ENCODE data around the gene ACOXL. TPM values are rescaled to one million over a fixed set of nuclear protein-coding genes. Genes with fewer than 3 reads are reported as not detected.

Gene ACOXL
- total and polyA plus RNA-seq, 9 of the 15 experiments (the other 6 are each of a cell fraction or from before 2014, with no cell fraction given): 0.31 to 0.56 TPM; not detected in 7

DNA sequence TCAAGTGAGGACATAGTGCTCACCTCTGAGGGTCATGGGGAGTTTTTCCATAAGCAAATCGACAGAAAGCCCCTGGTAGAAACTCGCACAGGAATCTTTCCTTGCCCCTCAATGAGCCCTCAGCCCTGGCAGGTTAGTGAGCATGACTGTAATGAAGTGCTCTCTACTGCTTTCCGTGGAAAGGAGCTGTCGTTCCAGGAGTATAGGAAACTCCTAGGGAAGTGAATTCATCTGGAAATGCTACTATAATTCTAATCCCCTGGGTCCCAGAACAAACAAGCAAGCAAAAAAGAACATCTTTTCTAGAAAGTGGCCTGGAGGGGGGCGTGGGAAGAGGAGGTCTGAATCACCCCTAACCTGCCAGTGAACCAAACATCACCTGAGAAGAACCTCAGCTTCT lies 406.5 kb downstream of the ACOXL start:
- Histone ChIP-seq H4K20me1 (replicated peaks; ENCODE audit: control insufficient read depth, insufficient read depth, low read length) (no peaks in the 10 kb centered on the region; the same call in 1 of the 2 replicates), H3K27me3 (ENCODE audit: control insufficient read depth in 2 of 2, insufficient read depth in 2 of 2, low read length in 2 of 2) (no peaks in the 10 kb centered on the region), H3K9me1 (ENCODE audit: control insufficient read depth, insufficient read depth, low read length) (no peaks in the 10 kb centered on the region), H2AFZ (ENCODE audit: low read depth, low read length) (no peak overlapping the region), H3K36me3 (ENCODE audit: control insufficient read depth, insufficient read depth, low read length) (peaks cover 75% of the 10 kb centered on the region; the same call in 2 of the 3 replicates), H3K9me3 (replicated peaks; ENCODE audit: control insufficient read depth, insufficient read depth, low read depth, low read length) (no peaks in the 10 kb centered on the region), H3K9ac (ENCODE audit: insufficient read depth in 1 of 2, low read depth in 2 of 2, low read length in 2 of 2) (no peak overlapping the region), H3K79me2 (ENCODE audit: control insufficient read depth, insufficient read depth, low read length) (peaks cover 48% of the 10 kb centered on the region; the same call in 2 of the 3 replicates), H3K4me1 (replicated peaks in 1 of 2; ENCODE audit: control insufficient read depth in 2 of 2, insufficient read depth in 2 of 2, low read length in 2 of 2) (peaks cover 0 to 6% of the 10 kb centered on the region in 2 experiments; a peak in 2 of 5 replicates), H3K27ac (ENCODE audit: extremely low read depth, low read depth, low read length) (no peak overlapping the region), H3K4me3 (no peak overlapping the region), H3K4me2 (ENCODE audit: insufficient read depth, low read length) (no peak overlapping the region)
- intact Hi-C loops (cut with micrococcal nuclease) (no loop called here), in situ Hi-C loops (cut with MboI) (no loop called here)
- FAIRE-seq: no peak
- CTCF ChIA-PET (ENCODE audit: low intra/inter-chr PET ratio): no interaction called here
- no peak for DNase-seq (ENCODE audit: extremely low read depth in 1 of 4, low spot score in 3 of 4)
- 81% methylated on average over 5 of the region's 5 CpGs for WGBS (ENCODE audit: insufficient coverage, low coverage, missing lambda C conversion rate)
- TF ChIP-seq ZC3H8 (IDR thresholded peaks at IDR 0.05) (no peak), ETV6 (IDR thresholded peaks at IDR 0.05; ENCODE audit: borderline replicate concordance in 1 of 2, low read depth in 2 of 2, low read length in 1 of 2) (no peak), ETV6 (CRISPR knock-in tag; IDR thresholded peaks at IDR 0.05; ENCODE audit: borderline replicate concordance) (no peak), FOXJ3 (CRISPR knock-in tag; IDR thresholded peaks at IDR 0.05) (no peak), PHTF2 (CRISPR knock-in tag; IDR thresholded peaks at IDR 0.05) (no peak), RHOXF2B (CRISPR knock-in tag; conservative IDR thresholded peaks at IDR 0.05) (no peak), LARP7 (IDR thresholded peaks at IDR 0.05) (no peak)
- no peak for ATAC-seq
- BruUV-seq (replicated peaks): no TSS peak
- POLR2A ChIA-PET: no interaction called here

Measured in K562 (cell line).